NT2/D1 (cell line): ENCODE data around the gene MCL1.

Experiments used
- SUZ12 ChIP-seq: IDR thresholded peaks from 2 replicates; pipeline ENCODE4 v1.6.1; 2011; ENCODE audit not compliant: insufficient read length, insufficient read depth; ENCODE audit errors: extremely low read depth
- YY1 ChIP-seq: IDR thresholded peaks from 2 replicates; pipeline ENCODE4 v1.6.1; 2011; ENCODE audit not compliant: insufficient read length, insufficient read depth

DNA sequence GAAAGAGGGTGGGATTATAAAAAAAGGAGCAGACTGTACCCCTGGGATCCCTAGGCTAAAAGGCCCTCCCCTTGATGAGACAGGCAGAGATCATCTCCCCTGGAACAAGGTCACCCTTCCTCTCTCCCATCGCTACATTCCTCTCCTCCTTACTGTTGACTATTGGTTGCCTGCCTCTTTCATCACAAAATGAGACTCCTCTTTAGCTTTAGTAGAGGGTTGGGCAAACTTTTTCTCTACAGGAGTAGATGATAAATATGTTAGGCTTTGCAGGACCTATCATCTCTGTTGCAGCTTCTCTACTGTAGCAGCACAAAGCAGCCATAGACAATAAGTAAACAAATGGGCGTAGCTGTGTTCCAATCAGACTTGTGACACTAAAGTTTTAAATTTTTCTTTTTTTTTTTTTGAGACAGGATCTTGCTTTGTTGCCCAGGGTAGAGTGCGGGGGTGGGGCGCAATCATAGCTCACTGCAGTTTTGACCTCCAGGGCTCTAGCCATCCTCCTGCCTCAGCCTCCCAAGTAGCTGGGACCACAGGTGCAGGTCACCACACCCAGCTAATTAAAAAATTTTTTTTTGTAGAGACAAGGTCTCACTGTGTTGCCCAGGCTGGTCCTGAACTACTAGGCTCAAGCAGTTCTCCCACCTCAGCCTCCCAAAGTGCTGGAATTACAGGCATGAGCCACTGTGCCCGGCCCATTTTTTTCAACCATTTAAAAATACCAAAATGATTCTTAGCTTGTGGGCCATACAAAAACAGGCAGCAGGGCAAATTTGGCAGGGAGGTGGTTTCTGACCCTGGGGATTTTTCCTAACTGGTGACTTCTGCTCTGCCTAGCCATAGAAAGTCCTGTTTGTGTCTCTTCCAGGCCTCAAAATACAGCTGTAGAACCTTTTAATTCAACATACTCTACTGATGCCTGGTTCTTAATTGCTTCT, 15.1 kb downstream of the MCL1 start:
- TF ChIP-seq YY1 (no peak), SUZ12 (no peak)
